Stimulated activated CD4-positive, alpha-beta T cell treated with anti-CD3 and anti-CD28 coated beads, Interleukin-1b, Interleukin-23, amount 100 ng/mL, for 48 hours (primary cell): ENCODE measurements around the gene LRRTM2.
A peak's percentile ranks its signal among the peaks of the same experiment; 100 is the strongest.
"Not testable (repeated sequence)": the region's sequence is repeated elsewhere in the genome, so short reads cannot be mapped to it uniquely, and the experiment has no call there.

Experiments used
- DNase-seq: peaks from one replicate; pipeline ENCODE4 v3.0.0-alpha.2; 2020

The LRRTM2 gene, protein sequence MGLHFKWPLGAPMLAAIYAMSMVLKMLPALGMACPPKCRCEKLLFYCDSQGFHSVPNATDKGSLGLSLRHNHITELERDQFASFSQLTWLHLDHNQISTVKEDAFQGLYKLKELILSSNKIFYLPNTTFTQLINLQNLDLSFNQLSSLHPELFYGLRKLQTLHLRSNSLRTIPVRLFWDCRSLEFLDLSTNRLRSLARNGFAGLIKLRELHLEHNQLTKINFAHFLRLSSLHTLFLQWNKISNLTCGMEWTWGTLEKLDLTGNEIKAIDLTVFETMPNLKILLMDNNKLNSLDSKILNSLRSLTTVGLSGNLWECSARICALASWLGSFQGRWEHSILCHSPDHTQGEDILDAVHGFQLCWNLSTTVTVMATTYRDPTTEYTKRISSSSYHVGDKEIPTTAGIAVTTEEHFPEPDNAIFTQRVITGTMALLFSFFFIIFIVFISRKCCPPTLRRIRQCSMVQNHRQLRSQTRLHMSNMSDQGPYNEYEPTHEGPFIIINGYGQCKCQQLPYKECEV

DNA sequence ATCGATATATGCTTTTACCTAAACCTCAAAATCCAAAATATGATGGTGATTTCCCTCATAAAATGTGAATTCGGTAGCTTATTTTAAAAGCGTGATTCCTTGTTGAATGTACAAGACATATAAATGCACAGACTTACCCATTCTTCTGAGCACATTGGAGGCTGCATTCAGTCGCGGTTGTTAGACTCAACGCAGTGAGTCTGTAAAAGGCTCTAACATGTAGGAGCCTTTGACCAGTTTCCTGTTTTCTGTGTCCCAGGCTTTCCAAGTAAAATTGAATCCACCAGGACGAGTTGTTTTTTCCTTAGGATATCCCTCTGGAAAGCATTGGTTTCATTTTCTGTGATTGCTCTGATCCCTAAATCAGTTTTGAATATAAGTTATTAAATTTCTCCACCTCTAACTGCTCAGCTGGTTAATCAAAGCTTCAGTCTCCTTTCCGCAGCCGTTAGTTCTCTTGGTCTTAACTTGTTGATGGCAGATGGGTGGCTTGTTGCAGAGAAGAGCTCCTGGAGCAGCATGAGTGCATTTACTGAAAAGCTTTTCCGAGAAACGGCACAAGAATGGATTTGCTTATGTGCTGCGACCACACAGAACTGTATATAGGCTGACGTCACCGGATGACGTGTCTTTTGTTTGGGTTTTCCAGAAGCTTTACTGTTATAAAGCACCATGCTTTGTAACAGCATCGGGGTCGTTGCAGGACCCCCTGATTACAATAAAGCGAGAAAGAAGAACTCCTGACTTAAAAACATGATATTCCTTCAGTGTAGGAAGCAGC is at the start of gene LRRTM2:
Gene LRRTM2 (minus strand): TSS at position 565 of the 781 bp plus-strand sequence. CDS start 424 bp downstream, at position 141.
- no peak for DNase-seq

DNA sequence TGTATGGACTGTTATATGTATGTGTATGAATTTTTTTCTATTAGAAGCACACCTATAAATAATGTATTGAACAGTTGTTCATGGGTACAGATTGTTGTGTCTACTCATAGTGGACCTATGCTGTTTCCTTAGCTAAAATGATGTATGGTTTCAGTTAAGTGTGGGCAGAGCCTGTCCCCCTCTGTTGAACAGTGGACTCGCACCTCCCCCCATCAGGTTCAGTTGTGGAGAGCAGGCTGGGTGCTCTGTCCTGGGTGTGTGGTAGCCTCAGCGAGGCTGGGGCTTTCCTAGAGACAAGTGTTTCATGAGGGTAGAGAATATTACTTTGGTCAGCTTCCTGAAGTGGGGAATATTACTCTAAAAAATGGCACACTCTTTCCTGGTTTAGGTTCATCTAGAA is 47.4 kb upstream of the LRRTM2 start:
- DNase-seq = no peak

DNA sequence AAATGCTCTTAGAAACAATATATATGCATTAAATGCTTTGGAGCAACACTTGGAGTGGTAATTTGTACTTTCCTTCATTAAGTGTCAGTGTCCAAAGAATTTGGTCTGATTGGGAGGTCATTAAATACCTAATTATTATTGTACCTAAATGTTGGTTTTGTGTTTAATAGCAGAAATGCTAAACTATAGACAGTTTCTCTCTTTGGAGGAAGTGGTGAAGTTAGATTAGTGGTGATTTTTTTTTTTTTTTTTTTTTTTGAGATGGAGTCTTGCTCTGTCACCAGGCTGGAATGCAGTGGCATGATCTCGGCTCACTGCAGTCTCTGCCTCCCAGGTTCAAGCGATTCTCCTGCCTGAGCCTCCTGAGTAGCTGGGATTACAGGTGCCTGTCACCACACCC is 46.2 kb upstream of the LRRTM2 start:
- DNase-seq = not testable (repeated sequence)

DNA sequence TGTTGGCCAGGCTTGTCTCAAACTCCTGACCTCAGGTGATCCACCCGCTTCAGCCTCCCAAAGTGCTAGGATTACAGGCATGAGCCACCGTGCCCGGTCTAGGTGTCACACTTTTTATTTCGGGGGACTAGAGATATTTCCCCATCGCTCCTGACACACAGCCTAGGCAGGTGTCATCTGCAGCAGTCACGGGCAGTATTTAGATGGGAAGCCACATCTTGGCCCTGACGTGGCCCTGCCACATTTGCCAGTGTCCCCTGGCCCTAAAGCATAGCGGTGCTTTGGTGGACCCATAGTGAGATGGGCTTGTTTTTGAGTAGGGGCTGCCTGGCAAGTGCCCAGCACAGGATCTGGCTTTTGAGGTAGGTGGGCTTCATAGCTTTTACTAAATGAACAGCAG is 45.0 kb upstream of the LRRTM2 start:
- DNase-seq = no peak

DNA sequence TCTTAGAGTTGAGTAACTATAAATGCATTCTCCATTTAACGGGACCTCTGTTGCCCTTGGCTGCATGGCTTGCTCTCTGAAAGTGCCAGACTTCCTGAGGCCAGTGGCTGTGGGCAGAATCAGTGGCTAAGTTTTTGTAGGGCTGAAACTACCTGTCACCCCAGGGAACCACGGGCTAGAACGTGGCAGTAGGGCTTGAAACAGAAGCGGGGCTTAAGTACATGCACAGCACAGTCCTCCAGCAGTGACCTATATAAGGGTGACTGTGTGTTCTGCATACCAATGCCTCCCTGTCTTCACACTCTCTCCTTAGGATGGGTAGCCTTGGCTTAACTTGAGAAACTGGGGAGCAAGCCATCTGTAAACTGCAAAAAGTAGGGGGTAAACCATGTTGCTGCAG is 43.6 kb upstream of the LRRTM2 start:
- DNase-seq = no peak

DNA sequence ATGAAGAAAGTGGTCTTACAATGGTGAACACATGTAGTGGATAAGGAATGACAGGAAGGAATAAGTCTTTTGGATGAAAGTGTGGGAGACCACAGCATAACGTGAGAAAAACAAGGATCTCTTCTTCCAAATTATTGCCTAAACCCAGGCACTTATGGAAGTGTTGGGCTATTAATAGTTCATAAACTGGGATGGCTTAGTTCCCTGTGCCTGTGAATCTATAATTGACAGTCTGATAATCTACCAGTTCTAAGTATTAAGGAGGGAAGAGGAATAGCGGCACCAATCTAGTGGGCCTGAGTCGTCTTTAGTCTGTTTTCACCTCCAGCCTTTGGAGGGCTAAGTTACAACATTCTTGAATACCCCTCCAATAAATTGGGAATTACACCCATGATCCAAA is 39.2 kb upstream of the LRRTM2 start:
- no peak for DNase-seq

DNA sequence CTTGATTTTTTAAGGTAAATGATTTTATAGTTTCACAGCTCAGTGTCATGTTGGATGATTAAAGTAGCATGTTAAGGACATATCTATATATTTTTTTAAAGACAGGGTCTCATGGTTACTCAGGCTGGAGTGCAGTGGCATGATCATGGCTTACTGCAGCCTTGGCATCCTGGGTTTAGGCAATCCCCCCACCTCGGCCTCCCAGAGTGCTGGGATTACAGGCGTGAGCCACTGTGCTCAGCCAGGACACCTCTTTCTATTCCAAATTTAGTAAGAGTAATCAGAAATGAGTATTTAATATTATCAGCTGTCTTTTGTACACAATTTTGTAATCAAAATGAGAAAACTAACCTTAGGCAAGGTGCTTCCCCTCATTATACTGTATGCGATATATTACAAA is 38.6 kb upstream of the LRRTM2 start:
- DNase-seq = no peak

DNA sequence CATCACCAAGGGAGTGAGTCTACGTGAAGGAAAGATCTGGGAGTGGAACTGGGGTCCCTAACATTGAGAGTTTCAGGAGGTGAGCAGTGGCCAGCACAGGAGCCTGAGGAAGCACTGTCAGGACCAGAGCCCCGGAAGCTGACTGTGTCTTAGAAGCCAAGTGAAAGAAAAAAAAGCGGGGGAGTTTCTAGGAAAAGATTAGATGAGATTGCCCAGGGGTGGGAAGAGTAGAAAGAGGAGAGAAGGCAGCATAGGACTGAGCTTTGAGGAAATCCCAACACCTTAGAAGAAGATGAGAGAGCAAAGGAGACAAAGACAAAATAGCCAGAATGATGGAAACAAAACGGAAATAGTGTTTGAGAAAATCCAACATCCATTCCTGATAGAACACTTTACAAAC is 37.0 kb upstream of the LRRTM2 start:
- DNase-seq = no peak

DNA sequence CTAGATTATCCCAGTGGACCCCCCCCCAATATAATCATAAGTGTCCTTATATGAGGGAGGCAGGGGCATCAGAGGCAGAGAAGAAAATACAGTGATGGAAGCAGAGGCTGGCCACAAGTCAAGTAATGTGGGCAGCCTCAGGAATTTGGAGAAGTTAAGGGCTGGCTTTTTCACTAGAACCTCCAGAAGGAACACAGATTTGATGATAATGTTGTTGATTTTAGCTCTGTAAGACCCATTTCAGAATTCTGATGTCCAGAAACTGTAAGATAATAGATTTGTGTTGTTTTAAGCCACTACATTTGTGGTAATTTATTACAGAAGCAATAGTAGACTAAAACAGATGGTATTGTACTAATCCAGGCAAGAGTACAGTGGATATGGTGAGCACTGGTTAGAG is 36.3 kb upstream of the LRRTM2 start:
- DNase-seq = no peak

DNA sequence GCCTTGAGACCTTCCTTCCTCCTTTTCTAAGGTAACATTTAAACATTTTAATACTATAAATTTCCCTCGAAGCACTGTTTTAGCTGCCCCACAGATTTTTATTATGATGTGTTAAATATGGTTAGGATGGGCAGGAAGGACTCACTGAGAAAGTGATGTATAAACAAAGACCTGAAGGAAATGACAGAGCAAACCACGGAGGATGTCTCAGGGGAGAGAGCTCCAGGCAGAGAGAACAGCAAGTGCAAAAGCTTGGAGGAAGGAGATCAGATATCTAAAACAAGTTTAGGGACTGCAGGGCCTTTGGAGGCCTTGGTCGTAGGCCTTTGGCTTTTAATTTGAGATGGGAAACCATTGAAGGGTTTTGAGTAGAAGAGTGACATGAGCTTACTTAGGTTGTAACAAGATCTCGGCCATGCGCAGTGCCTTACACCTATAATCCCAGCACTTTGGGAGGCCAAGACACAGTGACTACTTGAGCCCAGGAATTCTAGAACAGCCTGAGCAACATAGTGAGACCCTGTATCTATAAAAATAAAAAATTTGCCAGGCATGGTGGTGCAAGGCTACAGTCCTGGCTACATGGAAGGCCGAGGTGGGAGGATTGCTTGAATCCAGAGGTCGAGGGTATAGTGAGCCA is 35.5 kb upstream of the LRRTM2 start:
- no peak for DNase-seq

DNA sequence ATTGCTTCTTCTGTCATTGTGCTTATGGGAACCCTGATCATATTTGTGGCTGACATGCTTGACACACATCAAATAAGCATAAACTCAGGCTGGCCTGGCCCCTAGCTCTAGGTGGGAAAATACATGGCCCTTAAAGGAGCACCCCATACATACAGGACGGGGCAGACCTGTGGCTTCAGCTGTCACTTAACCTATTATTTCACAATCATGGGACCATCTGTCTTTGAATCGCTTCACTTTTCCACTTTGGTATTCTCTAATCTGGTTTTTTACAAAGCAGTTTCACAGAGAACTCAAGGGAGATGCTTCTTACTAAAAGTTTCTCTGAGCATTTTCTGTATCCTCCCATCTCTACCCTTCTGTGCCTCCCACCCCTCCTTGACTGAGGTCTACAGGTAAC is 34.6 kb upstream of the LRRTM2 start:
- DNase-seq = no peak

DNA sequence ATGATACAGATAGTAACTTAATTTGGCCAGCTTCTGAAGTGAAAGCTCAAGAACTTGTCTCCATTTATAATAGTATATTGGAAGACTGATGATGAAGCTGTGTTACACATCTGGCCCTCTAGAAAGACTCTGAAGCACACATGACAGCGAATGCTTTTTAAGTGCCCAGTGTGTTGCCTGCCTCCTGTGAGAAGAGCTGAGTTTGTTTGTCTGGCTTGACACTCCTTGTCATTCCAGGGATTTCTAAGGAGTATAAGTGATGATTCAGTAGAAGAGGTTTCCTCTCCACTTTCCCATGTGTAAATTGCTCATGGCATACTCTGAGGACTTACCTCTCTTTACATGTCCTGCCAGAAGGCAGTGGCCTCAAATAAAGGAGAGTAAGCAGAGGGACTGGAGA is 30.4 kb upstream of the LRRTM2 start:
- DNase-seq = no peak

DNA sequence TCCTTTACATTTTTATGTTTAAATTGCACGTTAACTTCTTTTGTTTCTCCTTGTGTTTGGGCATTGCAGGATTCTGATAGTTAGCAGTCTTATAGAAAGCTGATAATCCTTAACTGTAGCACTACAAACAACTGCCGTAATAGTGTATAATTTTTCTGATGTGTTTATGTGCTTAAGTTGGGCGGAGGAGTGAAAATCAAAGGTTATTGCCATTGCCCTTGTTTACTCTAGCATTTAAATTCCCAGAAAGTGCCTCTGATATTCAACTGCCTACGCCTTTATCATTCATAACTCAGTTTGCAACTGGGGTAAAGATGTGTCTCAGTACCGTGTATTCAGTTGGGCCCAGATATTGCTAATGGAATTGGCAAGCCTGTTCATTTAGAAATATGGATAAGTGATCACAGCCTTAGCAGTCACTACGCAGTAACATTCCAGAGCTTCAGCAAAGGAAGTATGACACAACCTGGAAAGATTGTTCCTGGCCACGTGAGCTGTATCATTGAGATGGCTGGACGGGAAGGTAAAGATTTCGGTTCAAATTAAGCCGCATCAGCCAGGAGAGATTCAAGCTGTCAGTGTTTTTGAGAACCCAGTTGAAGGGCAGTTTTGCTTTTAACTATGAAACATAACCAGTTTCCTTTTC is 28.1 kb upstream of the LRRTM2 start:
- DNase-seq = no peak

DNA sequence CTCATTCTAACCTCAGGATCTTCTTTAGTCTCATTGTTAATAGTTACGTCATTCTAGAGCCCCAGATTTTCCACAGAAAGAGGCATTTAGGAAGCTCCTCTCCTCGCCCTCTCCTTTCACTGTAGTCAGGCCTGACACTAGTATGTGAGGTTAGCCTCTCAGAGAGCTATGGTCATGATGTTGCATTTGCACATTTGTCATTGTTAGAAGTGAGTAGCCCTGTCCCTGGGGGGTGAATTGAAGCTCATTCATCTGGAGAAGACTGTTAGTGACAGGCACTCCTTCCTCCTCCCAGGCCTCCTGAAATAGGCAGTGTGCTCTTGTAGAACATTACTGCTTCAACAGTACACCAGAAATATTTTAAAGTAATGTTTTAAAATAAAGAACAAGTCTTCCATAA is 26.6 kb upstream of the LRRTM2 start:
- DNase-seq = no peak

DNA sequence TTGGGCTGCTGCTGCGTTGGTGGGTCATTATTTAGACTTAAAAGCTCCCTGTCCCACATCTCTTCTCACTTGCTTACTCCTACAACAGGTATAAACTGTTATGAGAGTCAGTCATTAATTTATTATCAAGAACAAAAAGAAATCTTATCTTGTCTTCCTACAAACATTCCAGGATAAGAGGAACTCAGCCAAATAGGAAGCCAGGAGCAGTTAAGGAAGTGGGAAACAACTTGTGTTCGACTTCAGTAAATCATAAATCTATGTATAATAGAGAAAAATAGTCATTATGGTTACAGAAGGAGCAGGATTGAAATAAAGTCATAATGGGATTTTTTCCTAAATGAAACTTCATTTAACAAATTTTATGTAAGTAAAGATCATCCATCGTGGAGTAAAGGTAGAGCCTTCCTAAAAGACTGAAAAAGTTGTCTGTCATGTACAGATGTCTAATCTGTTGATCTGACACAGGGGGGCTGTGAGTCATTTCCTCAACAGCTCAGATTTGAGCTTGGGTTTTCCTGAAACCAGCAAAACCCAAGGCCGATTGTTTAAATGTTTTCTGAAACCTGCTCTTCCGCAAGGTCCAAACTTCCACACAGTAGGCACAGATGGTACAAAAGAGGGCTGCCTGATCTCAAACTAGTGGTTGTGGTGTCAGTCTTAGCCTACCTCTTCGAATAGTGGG is 25.3 kb upstream of the LRRTM2 start:
- peak; percentile 26 for DNase-seq

DNA sequence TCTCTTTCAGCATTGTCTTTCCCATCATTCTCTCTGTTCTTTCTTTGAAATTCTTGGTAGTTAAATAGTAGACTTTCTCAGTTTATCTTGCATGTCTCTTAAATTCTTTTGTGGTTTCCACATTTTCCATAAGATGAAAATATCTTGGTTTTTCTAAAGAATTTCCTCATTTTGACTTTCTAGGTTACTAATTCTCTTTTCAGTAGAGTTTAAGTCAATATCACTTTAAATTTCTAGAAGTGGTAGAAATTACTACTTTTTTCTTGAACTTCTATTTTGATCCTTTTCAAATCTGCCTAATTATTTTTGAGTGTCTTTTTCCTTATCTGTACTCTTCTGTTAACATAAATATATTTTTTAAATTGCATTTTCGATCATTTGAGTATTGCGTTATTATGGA is 23.6 kb upstream of the LRRTM2 start:
- no peak for DNase-seq

DNA sequence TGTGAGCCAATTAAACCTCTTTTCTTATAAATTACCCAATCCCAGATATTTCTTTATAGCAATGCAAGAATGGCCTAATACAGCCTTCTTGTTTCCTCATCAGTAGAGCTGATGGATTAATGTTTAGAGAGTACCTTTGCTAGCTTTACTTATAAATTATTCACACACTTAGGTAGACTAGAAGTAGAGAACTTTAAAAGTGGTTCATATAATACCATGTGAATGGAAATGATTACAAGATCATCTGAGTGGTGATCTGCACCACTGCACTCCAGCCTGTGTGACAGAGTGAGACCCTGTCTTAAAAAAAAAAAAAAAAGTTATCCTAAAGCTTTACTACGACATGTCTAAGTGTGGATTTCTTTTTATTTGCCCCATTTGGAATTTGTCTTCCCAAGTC is 23.2 kb upstream of the LRRTM2 start:
- no peak for DNase-seq

DNA sequence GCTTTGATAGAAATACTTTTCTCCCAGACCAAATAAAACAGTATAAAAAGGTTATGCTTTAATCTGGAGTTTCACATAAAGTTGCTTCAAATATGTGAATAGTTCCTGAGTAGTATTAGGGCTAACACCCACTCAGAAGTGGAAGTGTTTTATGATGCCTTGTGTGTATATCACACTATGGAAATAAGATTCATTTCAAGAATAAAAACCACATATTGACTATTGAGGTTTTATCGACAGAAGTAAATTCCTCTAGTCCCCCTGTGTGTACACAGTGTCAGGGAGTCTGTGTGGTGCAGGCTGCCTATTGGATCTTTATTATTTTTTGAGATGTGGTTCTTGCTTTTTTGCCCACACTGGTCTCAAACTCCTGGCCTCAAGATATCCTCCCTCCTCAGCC is 20.8 kb upstream of the LRRTM2 start:
- DNase-seq = no peak

DNA sequence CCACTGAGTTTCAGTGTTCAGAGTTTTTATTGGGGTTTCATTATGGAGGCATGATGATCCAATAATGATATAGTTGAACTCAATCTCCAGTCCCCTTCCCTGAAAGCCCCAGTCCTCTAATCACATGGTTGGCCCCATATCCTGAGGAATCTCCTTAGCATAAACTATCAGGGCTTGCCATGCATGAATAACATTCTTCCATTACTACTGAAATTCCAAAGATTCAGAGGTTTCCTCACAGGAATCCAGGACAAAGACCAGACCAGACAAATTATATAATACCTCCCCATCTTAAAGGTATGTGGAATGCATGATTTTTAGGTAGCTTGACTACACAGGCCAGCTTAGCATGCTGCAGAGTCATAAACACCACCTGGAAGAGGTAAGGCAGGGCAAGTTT is 15.5 kb upstream of the LRRTM2 start:
- no peak for DNase-seq

DNA sequence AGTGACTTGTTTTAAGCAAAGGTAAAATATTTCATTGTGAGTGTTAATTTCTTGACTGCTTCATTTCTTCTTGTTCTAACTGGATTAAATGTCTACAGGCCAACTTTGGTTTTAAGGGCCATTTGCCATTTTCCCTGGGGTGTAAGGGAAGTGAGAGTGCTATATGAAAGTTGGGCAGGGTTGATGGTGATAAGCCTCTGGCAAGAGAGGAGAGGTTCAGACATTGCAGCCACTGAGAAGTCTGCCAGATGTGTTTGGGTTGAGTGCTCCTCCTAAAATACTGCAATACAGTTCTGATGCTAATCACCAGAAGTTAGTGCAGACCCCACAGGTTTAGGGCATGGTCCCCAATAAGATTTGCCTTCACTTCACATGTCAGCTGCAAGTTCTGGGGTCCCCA is 14.9 kb upstream of the LRRTM2 start:
- DNase-seq = no peak

DNA sequence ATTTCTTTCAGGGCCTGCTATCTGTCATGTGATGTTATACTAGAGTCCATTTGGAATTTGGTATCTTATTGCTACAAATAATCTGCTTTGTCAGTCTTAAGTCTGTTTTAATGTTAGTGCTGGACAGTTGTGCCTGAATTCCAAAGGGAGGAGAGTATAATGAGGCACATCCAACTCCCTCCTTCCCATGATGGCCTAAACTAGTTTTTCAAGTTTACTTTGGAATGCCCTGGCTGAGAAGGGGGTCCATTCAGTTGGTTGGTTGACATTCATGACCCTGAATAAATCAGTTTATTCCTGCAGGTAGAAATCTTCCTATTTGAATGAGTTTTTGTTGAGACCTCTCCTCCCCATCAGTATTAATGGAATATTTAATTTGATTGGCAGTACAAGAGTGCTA is 9.4 kb upstream of the LRRTM2 start:
- no peak for DNase-seq

DNA sequence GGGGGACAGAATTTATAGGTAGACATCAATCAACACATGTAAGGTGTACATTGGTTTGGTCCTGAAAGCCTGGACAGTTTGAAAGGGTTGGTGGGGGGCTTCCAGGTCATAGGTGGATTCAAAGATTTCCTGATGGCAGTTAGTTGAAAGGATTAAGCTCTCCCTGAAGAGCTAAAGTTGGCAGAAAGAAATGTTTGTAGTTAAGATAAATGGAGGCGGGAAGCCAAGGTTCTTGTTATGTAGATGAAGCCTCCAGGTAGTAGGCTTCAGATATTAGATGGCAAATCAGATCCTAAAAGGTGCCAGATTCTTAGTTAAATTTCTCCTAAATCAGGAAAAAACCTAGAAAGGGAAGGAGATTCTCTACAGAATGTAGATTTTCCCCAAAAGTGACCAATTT is 9.0 kb upstream of the LRRTM2 start:
- no peak for DNase-seq

DNA sequence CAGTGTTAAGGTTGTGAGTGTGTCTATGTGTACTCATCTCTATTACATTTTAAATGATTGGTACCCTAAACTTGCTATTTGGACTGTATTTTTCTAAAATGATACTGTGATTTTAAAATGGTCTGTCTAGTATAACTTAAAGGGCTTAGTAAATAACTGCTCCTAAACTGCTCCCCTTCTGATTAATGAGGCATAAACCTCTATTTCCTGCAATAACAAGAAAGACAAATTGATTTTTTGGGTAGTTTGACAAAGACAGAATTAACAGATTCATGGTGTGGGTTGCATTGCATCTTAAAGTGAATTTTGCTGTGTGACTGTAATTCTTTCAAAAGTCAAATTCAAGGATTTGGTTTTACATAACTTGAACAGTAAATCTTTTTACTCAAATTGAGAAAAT is 8.1 kb upstream of the LRRTM2 start:
- no peak for DNase-seq
